ENCODE measurements around the gene SMU1. TPM values are rescaled to one million over a fixed set of nuclear protein-coding genes. Genes with fewer than 3 reads are reported as not detected.
A peak's percentile ranks its signal among the peaks of the same experiment; 100 is the strongest.

Gene SMU1
- total and polyA plus RNA-seq, 2 of the 13 experiments (the other 11 are each of a cell fraction or from before 2014, with no cell fraction given): 12.9 to 36.6 TPM

DNA sequence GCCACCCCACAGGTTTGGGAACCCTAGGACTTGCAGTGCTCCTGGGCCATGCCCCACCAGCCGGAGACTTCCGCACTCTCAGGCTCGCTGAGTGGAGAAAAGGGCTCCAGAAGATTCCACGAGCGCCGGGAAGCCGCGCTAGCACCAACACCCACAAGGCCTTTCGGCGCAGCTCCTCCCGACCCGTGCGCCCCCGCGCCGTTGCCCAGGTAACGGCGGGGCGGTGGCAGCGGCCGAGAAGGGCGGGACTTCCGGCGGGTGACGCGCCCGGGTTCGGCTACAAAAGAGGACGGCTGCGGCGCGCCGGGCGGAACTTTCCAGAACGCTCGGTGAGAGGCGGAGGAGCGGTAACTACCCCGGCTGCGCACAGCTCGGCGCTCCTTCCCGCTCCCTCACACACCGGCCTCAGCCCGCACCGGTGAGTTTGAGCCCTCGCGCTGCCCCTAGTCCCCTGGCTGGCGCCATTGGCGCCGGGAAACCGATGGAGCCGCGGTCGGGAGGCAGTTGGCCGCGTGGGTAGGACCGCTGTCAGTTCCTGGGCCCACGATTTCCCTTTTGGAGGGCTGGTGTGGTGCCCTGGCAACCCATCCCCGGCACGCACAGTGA lies 51.4 kb downstream of the SMU1 start, which contains the start of gene DNAJA1 (continued):
- TF ChIP-seq, protein P1, sequence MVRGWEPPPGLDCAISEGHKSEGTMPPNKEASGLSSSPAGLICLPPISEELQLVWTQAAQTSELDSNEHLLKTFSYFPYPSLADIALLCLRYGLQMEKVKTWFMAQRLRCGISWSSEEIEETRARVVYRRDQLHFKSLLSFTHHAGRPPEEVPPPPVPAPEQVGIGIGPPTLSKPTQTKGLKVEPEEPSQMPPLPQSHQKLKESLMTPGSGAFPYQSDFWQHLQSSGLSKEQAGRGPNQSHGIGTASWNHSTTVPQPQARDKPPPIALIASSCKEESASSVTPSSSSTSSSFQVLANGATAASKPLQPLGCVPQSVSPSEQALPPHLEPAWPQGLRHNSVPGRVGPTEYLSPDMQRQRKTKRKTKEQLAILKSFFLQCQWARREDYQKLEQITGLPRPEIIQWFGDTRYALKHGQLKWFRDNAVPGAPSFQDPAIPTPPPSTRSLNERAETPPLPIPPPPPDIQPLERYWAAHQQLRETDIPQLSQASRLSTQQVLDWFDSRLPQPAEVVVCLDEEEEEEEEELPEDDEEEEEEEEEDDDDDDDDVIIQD (CRISPR knock-in tag; IDR thresholded peaks at IDR 0.05; ENCODE audit: low read depth): 0 out of 2 replicates have a peak, but pooled peaks have one; percentile 16
- TF ChIP-seq TOE1 (CRISPR knock-in tag; IDR thresholded peaks at IDR 0.05) (no peak), ZNF776 (CRISPR knock-in tag; IDR thresholded peaks at IDR 0.05) (peak; percentile 89; the same call in 1 of the 2 replicates), THAP11 (CRISPR knock-in tag; IDR thresholded peaks at IDR 0.05) (peak; percentile 87), NFKBIZ (CRISPR knock-in tag; IDR thresholded peaks at IDR 0.05) (no peak), ZNF616 (CRISPR knock-in tag; IDR thresholded peaks at IDR 0.05; ENCODE audit: low read depth) (no peak), ZNF333 (CRISPR knock-in tag; IDR thresholded peaks at IDR 0.05; ENCODE audit: borderline replicate concordance) (peak; percentile 91; the same call in 1 of the 2 replicates), MYC (CRISPR knock-in tag; IDR thresholded peaks at IDR 0.05; ENCODE audit: borderline replicate concordance) (peak; percentile 83; the same call in 1 of the 2 replicates), ELF3 (CRISPR knock-in tag; IDR thresholded peaks at IDR 0.05) (peak; percentile 70; the same call in 1 of the 2 replicates), ZNF660 (CRISPR knock-in tag; IDR thresholded peaks at IDR 0.05; ENCODE audit: borderline replicate concordance, low read depth) (no peak), KLF12 (CRISPR knock-in tag; IDR thresholded peaks at IDR 0.05; ENCODE audit: borderline replicate concordance) (0 out of 2 replicates have a peak, but pooled peaks have one; percentile 55), SNRNP70 (IDR thresholded peaks at IDR 0.05; ENCODE audit: low read depth, low read length) (no peak), ZNF724P (CRISPR knock-in tag; IDR thresholded peaks at IDR 0.05; ENCODE audit: borderline replicate concordance) (no peak), RAD51 (IDR thresholded peaks at IDR 0.05; ENCODE audit: borderline replicate concordance) (no peak), NFRKB (IDR thresholded peaks at IDR 0.05) (no peak), ZNF550 (CRISPR knock-in tag; IDR thresholded peaks at IDR 0.05; ENCODE audit: borderline replicate concordance) (no peak; the same call in 1 of the 2 replicates), SRSF1 (optimal IDR thresholded peaks at IDR 0.05; ENCODE audit: low read depth, low read length) (peak; percentile 27)
- TF ChIP-seq, protein P2, sequence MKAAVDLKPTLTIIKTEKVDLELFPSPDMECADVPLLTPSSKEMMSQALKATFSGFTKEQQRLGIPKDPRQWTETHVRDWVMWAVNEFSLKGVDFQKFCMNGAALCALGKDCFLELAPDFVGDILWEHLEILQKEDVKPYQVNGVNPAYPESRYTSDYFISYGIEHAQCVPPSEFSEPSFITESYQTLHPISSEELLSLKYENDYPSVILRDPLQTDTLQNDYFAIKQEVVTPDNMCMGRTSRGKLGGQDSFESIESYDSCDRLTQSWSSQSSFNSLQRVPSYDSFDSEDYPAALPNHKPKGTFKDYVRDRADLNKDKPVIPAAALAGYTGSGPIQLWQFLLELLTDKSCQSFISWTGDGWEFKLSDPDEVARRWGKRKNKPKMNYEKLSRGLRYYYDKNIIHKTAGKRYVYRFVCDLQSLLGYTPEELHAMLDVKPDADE (CRISPR knock-in tag; IDR thresholded peaks at IDR 0.05): no peak
- TF ChIP-seq, protein P3, sequence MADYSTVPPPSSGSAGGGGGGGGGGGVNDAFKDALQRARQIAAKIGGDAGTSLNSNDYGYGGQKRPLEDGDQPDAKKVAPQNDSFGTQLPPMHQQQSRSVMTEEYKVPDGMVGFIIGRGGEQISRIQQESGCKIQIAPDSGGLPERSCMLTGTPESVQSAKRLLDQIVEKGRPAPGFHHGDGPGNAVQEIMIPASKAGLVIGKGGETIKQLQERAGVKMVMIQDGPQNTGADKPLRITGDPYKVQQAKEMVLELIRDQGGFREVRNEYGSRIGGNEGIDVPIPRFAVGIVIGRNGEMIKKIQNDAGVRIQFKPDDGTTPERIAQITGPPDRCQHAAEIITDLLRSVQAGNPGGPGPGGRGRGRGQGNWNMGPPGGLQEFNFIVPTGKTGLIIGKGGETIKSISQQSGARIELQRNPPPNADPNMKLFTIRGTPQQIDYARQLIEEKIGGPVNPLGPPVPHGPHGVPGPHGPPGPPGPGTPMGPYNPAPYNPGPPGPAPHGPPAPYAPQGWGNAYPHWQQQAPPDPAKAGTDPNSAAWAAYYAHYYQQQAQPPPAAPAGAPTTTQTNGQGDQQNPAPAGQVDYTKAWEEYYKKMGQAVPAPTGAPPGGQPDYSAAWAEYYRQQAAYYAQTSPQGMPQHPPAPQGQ (CRISPR knock-in tag; IDR thresholded peaks at IDR 0.05; ENCODE audit: borderline replicate concordance): no peak
- TF ChIP-seq, protein P4, sequence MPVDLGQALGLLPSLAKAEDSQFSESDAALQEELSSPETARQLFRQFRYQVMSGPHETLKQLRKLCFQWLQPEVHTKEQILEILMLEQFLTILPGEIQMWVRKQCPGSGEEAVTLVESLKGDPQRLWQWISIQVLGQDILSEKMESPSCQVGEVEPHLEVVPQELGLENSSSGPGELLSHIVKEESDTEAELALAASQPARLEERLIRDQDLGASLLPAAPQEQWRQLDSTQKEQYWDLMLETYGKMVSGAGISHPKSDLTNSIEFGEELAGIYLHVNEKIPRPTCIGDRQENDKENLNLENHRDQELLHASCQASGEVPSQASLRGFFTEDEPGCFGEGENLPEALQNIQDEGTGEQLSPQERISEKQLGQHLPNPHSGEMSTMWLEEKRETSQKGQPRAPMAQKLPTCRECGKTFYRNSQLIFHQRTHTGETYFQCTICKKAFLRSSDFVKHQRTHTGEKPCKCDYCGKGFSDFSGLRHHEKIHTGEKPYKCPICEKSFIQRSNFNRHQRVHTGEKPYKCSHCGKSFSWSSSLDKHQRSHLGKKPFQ (CRISPR knock-in tag; IDR thresholded peaks at IDR 0.05; ENCODE audit: insufficient replicate concordance): peak; percentile 52
- TF ChIP-seq, protein P5, sequence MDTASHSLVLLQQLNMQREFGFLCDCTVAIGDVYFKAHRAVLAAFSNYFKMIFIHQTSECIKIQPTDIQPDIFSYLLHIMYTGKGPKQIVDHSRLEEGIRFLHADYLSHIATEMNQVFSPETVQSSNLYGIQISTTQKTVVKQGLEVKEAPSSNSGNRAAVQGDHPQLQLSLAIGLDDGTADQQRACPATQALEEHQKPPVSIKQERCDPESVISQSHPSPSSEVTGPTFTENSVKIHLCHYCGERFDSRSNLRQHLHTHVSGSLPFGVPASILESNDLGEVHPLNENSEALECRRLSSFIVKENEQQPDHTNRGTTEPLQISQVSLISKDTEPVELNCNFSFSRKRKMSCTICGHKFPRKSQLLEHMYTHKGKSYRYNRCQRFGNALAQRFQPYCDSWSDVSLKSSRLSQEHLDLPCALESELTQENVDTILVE (CRISPR knock-in tag; IDR thresholded peaks at IDR 0.05): peak; percentile 33; the same call in 1 of the 2 replicates
- TF ChIP-seq, protein P6, sequence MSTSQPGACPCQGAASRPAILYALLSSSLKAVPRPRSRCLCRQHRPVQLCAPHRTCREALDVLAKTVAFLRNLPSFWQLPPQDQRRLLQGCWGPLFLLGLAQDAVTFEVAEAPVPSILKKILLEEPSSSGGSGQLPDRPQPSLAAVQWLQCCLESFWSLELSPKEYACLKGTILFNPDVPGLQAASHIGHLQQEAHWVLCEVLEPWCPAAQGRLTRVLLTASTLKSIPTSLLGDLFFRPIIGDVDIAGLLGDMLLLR (CRISPR knock-in tag; IDR thresholded peaks at IDR 0.05): peak; percentile 84
